NCI-H2107 (cell line): ENCODE measurements around the gene CNNM2.
"Not testable (repeated sequence)": the region's sequence is repeated elsewhere in the genome, so short reads cannot be mapped to it uniquely, and the experiment has no call there.

Experiments used
- DNase-seq: peaks from one replicate; lab custom pipeline; 2025; lab: John Stamatoyannopoulos, UW

CNNM2 gene

DNA sequence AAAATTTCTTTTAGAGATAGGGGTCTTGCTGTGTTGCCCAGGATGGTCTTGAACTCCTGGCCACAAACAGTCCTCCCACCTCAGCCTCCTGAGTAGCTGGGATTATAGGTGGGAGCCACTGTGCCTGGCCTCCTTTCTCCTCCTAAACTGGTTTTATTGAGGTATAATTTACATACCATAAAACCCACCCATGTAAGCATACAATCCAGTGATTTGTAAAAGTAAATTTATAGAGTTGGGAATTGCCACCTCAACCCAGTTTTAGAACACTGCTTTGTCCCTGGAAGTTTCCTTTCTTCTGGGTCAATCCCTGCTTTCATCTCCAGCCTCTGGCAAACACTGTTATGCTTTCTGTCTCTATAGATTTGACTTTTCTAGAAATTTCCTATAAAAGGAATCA, 49.0 kb downstream of the CNNM2 start:
- DNase-seq = no peak

DNA sequence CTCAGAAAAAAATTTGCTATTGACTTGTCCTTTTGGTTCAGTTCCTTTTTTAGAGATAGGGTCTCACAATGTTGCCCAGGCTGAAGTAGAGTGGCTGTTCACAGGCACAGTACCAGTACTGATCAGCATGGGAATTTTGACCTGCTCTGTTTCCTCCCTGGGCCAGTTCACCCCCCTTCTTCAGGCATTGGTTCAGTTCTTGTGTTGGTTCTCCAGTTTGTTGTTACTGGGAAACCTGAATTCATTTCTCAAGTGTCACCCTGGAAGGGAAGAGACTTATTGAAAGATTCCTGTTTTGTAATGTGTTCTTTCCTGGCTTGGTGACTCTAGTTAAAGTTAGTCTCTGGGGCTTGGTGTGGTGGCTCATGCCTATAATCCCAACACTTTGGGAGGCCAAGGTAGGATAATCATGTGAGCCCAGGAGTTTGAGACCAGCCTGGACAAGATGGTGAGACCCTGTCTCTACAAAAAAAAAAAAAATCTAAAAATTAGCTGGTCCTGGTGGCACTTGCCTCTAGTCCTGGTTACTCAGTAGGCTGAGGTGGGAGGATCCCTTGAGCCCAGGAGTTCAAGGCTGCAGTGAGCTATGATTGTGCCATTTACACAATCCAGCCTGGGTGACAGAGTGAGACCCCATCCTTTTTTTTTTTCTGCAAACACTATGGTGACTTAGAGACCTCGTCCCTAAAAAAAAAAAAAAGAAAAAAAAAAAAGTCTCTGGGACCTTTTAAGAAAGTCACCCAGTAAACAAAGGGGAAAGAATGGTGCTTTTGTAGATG, 52.7 kb downstream of the CNNM2 start:
- no peak for DNase-seq

DNA sequence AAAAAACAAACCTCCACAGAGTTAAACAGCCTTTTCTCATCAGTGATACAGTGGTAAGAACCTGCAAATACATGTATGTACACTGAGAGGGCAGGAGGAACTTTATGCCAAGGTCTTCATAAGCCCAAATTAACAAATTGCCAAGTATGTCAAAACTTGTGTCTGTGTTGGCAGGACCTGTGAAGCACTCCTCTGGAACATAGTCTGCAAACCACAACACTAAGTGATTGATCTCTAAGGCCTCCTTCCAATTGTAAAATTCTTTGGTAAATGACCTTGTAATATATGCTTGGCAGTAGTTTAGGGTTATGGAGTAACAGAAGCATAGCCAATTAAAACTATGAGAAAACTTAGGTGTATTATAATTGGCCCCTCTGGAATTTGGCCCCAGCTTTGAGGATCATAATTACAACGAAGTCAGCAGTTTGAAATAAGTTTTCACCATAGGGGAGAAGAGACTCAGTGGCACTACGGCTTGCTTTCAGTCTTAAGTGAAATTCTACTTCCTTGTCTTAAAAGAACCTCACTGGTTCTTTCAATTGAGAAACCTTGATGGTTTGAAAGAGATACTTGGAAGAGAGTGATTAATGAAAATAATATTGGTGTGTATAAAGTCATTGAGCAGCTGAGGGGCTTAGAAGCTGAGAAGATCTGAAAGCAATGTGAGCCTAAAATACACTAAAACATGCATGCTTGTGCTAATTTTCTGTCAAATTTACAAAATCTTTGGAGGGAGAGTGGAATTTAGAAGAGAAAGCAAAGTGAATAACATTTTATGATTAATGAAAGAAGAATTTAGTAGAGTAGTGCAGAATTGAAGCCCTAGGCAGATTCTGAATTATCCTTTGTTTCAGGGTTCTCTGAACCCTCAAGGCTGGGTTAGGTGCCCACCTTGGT, 57.6 kb downstream of the CNNM2 start:
- no peak for DNase-seq

DNA sequence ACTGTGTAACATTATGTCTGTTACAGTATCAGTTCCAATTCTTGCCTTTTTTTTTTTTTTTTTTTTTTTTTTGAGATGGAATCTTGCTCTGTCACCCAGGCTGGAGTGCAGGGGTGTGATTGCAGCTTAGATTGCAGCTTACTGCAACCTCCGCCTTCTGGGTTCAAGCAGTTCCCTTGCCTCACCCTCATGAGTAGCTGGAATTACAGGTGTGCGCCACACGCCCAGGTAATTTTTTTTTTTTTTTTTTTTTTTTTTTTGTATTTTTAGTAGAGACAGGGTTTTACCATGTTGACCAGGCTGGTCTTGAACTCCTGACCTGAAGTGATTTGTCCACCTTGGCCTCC, 58.3 kb downstream of the CNNM2 start:
- DNase-seq = not testable (repeated sequence)

DNA sequence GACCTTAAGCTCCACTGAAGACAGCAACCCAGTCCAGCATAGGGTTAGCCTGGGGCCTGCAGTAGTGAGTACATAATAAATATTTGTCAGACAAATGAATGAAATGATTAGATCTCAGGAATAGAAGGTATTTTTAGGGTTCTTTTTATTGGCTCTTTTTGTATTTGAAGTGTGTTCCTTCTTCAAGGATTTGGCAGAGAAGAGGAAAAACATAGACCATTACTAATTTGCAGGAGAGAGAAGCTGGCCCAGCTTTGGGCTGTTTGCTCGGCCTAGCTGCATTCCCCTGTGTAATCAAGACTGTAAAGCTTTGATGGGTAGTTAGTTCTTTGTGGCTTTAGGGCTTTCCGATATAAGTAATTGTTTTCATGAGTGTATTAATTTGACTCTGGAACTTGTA, 64.2 kb downstream of the CNNM2 start:
- DNase-seq = no peak

DNA sequence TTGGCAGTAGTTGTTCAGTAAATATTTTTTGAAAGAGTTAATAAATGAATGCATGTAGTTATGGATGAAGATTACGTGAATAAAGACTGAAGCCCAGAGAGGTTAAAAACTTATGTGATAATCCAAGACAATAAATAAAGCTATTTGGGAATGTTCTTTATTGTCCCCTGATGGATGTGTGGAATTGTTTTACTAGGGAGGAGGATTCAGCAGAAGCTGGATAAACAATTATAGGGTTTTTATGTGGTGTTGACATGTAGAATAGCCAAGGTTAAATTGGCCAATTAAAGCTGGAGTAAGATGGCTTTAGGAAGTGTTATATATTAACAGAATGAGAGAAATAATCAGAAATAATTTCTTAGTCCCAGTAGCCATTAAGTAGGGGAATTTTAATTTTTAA, 66.0 kb downstream of the CNNM2 start:
- DNase-seq = no peak

DNA sequence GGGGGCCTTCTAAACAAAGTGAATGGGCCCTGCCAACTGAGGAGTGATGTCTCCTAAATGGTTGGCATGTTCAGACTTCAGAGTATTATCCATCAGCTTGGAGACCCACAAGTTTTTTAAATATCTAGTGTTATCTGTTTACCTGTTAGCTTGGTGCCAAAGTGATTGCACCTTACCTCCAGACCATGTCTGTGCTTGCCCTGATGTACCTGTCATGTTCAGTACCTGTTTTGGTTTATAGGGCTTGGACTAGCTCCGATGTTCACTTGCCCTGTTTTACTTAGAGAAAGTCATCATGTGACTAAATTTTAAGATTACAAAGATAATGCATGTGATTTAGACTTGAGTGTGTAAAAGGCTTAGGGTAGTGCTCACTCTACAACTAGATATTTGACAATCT, 67.7 kb downstream of the CNNM2 start:
- no peak for DNase-seq

DNA sequence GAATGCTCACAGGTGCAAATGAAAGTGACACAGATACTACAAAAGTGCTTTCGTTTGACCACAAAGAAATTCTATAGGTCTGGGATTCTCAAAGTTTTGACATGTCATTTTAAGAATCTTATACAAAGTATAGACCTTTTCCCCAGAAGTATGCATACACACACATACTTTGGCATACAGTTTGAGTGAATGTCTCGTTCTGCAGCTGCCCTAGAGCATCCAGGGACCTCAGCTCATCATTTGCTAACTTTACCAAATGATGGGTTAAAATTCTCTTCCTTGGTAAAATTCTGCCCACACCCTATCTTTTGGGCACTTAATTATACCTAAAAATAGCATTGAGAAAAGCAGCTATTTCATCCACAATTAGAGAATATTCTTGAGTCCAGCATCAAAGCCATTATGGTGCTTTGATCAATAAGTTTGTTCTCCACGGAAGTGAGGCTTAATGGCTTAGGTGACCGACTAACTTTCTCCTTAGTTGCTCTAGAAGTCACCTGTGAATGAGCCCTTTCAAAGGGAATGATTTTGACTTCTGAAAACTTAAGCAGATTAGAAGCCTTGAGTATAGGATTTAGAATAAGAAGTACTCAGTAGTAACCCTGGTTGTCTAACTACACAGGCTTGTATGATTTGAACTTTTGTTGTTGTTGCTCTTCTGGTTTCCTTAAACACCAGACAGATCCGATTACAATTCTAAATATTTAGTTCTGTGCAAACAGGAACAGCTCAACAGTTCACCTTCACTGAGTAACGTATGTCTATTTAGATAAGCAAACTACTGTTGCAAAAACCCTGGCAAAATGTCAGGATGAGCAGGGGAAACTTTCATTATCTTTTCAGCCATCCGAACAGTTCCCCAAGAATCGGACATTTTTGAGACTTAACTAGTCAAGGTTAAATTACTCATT, 70.6 kb downstream of the CNNM2 start:
- DNase-seq = no peak

DNA sequence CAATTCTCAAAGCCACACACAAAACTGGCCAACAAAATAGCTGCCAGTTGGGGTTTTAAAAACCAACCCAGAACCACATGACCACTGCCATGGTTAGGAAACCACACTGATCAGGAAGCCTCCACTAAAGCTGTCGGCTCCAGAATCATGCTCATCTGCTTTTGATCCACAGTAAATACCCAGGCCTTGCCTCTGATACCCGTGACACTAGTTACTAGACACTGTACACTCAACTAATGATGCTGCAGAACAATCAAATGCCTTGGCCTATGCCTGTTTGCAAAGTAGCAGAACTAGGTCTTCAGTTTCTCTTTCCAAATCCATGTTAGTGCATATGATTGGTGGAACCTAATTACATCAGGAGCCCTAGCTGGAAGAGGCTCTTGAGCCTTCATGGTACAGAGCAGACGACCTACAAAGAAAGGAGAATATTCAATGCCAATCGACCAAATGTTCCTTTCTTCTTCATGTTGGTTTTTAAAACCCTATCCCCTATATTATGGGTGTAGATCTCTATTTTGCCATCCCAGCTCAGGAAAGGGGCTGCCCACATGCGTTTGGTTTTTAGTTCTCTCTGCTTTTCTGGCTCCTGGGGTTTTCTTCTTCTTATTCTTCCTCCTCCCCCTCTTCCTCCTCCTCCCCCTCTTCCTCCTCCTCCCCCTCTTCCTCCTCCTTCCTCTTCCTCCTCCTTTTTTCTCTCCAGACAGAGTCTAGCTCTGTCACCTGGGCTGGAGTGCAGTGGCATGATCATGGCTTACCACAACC, 76.6 kb downstream of the CNNM2 start:
- no peak for DNase-seq

DNA sequence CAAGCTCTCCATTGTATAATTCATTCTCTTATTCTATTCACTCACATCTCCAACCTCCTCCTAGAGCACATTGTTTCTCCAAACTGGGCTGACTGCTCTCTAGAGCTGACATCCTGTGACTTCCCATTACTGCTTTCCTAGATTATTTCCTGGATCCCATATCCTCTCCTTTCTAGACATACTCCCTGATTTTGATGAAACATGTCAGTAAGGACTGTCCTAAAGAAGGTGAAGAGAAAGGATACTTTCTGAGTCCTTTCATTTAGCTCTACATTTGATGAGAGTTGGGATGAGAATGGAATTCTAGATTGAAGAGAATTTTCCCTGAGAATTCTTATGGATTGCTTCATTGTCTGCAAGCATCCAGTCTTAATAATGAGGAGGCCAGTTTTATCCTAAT, 78.8 kb downstream of the CNNM2 start:
- DNase-seq = no peak

DNA sequence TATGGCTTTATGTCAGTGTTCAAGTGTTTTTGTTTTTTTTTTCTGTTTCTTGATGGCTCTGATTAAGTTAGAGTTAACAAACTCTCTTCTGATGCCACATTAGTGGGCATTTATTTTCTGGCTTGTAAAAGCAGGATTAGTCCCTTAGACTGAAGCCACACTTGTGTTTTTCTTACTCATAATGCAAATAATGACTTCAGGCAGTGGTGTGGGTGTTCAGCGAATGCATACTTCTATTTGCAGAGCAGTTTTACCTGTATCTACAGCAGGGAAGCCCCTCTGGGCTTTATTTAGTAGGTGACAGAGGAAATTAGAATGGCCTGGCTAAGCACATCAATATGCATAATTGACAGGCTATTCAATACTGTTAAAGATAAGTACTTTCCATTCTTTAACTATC, 79.9 kb downstream of the CNNM2 start:
- no peak for DNase-seq

DNA sequence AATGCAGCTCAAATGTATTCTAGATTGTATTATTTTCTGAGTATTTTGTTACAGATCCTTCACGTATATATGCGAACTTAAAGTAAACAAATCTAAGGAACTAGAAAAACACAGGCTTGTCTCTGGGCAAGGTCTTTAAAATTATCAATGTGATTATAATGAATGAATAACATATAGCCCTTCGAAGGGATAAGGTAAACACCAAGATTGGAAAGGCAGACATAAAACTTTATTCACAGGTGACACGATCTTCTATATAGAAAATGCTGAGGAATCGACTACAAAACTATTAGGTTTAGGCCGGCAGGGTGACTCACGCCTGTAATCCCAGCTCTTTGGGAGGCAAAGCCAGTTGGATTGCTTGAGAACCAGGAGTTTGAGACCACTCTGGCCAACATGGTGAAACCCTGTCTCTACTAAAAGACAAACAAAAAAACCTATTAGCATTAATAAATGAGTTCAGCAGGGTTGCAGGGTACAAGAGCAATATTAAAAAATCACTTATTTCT, 80.4 kb downstream of the CNNM2 start:
- DNase-seq = no peak

DNA sequence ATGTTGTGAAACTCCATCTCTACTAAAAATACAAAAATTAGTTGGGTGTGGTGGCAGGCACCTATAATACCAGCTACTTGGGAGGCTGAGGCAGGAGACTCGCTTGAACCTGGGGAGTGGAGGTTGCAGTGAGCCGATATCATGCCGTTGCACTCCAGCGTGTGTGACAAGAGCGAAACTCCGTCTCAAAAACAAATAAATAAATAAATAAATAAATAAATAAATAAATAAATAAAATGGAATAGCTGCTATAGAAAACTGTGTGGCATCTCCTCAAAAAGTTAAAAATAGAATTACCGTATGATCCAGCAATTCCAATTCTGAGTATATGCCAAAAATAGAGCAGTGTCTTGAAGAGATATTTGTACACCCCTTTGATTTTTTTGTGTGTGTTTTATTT, 82.0 kb downstream of the CNNM2 start:
- DNase-seq = not testable (repeated sequence)

DNA sequence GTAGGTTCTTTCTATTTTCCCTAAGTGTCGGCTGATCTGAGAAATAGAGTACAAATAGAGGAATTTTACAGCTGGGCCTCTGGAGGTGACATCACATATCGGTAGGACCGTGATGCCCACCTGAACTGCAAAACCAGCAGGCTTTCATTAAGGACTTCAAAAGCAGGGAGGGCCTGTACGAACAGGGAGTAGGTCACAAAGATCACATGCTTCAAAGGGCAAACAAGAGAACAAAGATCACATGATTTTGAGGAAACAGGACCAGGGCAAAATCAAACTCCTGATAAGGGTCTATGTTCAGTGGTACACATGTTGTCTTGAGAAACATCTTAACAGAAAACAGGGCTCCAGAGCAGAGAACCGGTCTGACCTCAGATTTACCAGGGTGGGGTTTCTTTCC, 88.9 kb downstream of the CNNM2 start:
- DNase-seq = no peak

DNA sequence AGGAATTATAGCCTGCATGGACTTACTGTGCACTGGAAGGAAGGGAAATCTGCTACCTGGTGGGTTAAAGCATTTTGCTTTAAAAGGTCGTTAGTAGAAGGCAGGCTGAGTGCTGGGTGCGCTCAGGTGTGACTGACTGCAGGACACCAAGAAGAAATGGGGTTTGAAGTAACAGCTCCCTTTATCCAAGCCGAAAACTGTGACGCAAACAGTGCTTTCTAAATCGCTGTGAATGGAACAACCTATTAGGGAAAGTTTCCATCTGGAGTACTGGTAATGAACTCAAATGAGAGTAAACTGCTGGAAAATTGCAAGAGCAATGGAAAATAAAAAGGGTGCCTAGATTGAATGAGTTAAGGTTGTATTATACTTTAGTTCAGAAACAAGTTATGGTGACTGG, 95.3 kb downstream of the CNNM2 start:
- DNase-seq = no peak

DNA sequence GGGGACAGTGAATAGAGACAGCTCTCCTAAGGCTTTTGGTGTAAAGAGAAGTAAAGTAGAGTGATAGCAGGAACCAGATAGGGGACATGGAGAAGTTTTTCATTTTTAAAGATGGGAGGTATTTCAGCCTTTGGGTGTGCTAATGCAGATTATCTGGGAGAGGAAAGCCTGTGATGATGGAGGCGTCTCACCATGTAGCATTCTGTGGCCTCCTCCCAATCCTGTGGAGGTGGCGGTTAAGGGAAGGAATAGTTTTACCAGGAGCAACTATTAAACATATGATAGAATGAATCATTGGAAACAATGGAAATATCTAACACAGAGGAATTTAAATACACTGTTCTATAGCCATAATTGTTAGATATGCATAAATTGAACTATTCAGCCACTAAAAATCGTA, 101.3 kb downstream of the CNNM2 start:
- DNase-seq = no peak

DNA sequence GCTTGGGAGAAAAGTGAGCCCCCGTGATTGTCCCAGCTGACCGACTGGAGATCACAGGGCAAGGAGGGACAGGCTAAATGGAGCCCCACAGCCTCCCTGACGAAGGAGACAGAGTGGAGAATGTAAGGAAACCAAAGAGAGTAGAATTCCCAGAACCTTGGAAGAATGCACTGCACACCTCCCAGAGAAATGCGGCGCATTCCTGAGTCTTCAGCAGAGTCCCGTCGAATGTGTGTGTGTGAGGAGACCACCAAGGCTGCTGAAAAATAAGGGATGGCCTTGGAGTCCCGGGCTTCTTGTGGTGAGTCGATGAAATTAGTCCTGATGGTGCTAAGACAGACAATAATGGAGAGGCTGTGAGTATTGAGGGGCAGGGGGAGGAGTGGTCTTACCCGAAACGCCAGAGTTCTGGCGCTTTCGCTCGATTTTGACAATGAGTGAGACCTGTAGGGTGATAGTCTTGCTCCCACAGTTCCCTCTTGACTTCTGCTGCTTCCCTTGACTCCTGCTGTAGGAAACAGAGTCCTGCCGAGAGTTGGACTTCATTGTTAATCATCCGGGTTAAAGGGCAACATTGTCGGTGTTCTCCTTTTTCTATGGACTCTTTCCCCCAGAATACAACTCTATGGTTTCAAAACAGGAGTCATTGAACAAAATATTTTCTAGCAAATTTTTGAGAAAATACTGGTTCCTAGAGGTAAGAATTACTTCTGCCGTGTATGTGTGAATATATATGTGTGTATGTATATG, 103.2 kb downstream of the CNNM2 start:
- DNase-seq = no peak

DNA sequence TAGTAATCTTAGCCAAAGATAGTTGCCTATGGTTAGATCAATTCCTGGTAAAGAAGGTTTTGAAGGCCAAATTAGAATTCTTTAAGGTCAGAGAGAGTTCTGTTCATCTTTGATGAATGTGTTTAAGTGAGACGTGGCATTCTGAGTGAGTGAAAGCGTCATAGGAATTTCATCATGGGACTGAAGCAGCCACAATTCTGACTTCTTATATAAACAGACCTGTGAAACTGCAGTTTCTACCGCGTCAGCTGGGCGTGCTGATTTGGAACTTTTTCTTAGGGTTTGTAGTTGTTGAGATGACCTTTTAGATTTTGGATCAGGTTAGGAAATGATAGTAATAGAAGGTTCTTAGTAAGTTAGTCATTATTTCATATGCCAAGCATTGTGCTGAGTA, 103.8 kb downstream of the CNNM2 start:
- DNase-seq = no peak

DNA sequence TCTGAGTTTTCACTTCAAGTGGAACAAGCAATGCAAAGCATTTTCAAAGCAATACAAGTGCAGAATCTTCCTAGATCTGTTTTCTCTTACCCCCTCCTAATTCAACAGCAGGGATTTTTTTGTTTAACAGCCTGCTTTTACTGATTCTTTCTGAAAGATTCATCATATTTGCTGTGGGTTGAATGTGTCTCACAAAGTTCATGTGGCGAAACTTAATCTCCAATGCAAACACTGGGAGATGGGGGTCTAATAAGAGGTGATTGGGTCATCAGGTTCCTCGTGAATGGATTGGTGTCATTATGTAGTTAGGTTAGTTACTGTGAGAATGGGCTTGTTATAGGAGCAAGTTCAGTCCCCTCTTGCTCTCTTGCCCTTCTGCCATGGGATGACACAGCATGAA, 107.6 kb downstream of the CNNM2 start:
- no peak for DNase-seq

DNA sequence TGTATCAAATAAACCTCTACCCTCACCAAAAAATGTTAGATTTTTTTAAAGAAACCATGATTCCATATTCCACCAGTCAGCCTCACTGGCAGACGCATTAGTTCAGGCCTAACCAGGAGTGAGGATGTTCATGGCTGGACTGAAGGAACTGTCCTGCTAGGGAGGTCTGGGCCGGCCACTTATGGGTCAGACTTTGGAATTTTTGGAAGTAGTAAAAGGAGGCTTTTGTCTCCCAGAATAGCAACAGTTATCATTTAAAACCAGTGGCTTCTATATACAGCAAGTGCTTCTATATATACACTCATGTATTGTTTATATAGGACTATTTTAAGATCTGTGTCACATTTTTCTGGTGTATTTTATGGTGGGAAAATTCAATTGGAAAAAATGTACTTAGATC, 120.5 kb downstream of the CNNM2 start:
- DNase-seq = no peak

DNA sequence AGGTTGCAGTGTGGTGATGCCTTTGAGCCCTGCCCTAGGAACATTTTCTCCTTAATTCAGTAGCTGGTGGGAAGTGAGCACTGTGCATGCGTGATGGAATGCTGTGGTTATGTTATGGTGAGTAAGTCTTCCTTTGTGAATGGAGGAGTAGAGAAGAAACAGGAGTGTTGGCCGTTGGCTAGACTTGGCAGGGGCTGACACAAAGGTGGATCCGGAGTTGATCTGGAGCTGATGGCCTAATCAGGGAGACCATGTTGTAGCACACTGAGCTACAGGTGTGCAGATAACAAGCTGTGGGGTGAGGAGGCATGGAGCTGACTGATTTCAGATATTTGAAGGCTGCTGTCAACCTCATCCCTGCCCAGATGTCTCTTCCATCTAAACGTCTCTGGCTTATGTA, 122.3 kb downstream of the CNNM2 start:
- DNase-seq = no peak
